Cortex of kidney (tissue), 1 donor: Measurements from ENCODE around the gene PTGER2.

ENCODE experiments used
- DNase-seq: peaks from one replicate; lab custom pipeline; 2025; lab: John Stamatoyannopoulos, UW

PTGER2 gene

DNA sequence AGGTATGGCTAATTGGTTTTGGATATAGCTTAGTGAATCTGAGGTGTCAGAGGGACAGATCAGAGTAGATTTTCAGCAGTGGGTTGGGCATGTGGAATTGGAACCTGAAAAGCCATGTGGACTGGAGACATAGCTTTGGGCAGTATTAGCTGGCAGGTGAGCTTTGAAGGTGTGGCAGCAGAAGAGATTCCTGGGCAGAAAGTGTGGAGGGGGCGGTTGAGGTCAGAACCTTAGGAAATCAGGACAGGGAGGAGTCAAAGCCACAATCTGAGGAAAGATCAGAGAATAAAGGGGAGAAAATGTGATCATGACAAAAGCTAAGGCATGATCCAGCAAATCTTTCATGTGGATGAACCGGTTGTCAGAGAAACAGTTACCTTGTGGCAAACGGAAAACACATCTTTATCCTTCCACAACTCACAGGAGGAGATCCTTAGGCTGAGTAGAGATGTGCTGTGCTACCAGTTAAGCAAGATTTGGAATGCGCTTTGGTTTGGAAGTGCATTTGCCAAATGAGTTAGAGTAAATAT lies 56.4 kb downstream of the PTGER2 start:
- DNase-seq: no peak

DNA sequence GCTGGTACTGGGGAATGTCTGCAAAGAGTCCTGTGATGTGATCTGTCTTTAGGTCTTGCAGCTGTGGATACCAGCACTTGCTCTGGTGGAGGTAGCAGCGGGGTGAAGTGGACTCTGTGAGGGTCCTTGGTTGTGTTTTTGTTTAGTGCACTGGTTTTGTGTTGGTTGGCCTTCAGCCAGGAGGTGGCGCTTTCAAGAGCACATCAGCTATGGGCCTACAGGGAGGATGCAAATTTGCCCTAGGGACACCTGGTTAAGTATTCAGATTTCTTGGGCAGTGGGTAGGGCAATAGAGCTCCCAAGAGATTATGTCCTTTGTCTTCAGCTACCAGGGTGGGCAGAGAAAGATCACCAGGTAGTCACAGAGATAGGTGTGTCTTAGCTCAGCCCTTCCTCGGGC lies 63.8 kb downstream of the PTGER2 start:
- no peak for DNase-seq
